Uterus (tissue), 4 donors: Measurements from ENCODE around the gene ADAMTS2. TPM values are rescaled to one million over a fixed set of nuclear protein-coding genes. Genes with fewer than 3 reads are reported as not detected.

Source experiments
- DNase-seq, 2 donors: peaks; one replicate each; pipeline ENCODE4 v3.0.0-alpha.2; 2019 to 2020
- H3K27ac ChIP-seq, 2 donors: fragments of 200-600 bp; sonication (generic); 1 replicate in 1 of 2; 2 replicates in 1 of 2; pipeline ENCODE4 v1.5.1; 2016 to 2018
- H3K27me3 ChIP-seq, 2 donors: fragments of 200-600 bp; sonication (generic); one replicate each; pipeline ENCODE4 v1.5.1; 2018 to 2019; ENCODE audit warnings: control low read depth in 1 of 2
- H3K36me3 ChIP-seq, 2 donors: fragments of 200-600 bp; sonication (generic); one replicate each; pipeline ENCODE4 v1.5.1; 2019; ENCODE audit warnings: control low read depth in 1 of 2
- H3K4me1 ChIP-seq, 2 donors: fragments of 200-600 bp; sonication (generic); one replicate each; pipeline ENCODE4 v1.5.1; 2018 to 2019; ENCODE audit warnings: control low read depth in 1 of 2
- H3K4me3 ChIP-seq, 2 donors: fragments of 200-600 bp; sonication (generic); 1 replicate in 1 of 2; 2 replicates in 1 of 2; pipeline ENCODE4 v1.5.1; 2018 to 2019; ENCODE audit warnings: mild to moderate bottlenecking in 1 of 2
- H3K9me3 ChIP-seq, 2 donors: fragments of 200-600 bp; sonication (generic); one replicate each; pipeline ENCODE4 v1.5.1; 2019; ENCODE audit warnings: control low read depth in 1 of 2
- POLR2A ChIP-seq, 2 donors: fragments of 450-650 bp; IDR thresholded peaks; one replicate each; pipeline ENCODE4 v1.6.1; 2016; ENCODE audit warnings: antibody characterized with exemption in 2 of 2, mild to moderate bottlenecking in 1 of 2, moderate library complexity in 1 of 2
- intact Hi-C: fragments of 100-400 bp; cut with DNase I; formaldehyde crosslinking; loops from one replicate; pipeline ENCODE4 v1.15.1; 2023; ENCODE audit warnings: low total_unique reads
- total RNA-seq, 4 donors: library from RNA; depleted of rRNA in 3 of 4; stranded (reverse); fragments of >200 nt in 3 of 4; gene quantifications; one replicate each; pipeline versions ENCODE4 v1.1.0 to v1.2.4, GENCODE V29; 2014 to 2023
- TF ChIP-seq, protein P1 (sequence below), 4 experiments: fragments of 200-600 bp in 2 of 4; fragments of 450-650 bp in 2 of 4; sonication (generic) in 2 of 4; IDR thresholded peaks; one replicate each; pipeline ENCODE4 v1.5.1; 2016 to 2019; ENCODE audit warnings: antibody characterized with exemption in 4 of 4, mild to moderate bottlenecking in 2 of 4, moderate library complexity in 1 of 4
- donor health status: DM: yes; HTN: yes; CAD: no.

ADAMTS2 gene
- total RNA-seq, 4 donors from 2014 or later: 4.1 to 97.1 (median 40.3) TPM

DNA sequence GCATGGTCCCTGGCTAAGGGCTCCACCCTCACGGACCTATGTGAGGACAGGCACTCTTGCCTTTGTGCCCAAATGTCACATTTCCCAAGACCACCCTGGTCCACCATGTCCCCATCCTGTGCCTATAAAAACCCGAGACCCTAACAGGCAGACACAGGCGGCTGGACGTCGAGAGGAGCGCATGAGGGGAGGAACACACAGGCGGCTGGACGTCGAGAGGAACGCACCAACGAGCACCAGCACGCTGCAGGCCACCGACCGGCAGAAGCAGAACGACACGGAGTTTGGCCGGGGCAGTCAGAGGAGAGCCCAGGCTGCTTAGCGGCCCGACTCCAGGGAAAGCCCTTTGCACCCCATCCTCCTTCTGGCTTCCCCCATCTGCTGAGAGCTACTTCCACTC is 119.9 kb downstream of the ADAMTS2 start:
- Histone ChIP-seq H3K36me3 (no peaks in the 10 kb centered on the region), H3K9me3 (no peaks in the 10 kb centered on the region), H3K27me3 (no peaks in the 10 kb centered on the region), H3K27ac (no peak overlapping the region), H3K4me3 (no peak overlapping the region), H3K4me1 (no peaks in the 10 kb centered on the region)
- intact Hi-C loops: no loop called here
- no peak for TF ChIP-seq POLR2A (IDR thresholded peaks at IDR 0.05)
- TF ChIP-seq, protein P1, sequence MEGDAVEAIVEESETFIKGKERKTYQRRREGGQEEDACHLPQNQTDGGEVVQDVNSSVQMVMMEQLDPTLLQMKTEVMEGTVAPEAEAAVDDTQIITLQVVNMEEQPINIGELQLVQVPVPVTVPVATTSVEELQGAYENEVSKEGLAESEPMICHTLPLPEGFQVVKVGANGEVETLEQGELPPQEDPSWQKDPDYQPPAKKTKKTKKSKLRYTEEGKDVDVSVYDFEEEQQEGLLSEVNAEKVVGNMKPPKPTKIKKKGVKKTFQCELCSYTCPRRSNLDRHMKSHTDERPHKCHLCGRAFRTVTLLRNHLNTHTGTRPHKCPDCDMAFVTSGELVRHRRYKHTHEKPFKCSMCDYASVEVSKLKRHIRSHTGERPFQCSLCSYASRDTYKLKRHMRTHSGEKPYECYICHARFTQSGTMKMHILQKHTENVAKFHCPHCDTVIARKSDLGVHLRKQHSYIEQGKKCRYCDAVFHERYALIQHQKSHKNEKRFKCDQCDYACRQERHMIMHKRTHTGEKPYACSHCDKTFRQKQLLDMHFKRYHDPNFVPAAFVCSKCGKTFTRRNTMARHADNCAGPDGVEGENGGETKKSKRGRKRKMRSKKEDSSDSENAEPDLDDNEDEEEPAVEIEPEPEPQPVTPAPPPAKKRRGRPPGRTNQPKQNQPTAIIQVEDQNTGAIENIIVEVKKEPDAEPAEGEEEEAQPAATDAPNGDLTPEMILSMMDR (IDR thresholded peaks at IDR 0.05): no peak
- DNase-seq: peak in 1 of 2 donors; percentile 6

GRCh38 chr5:179224741-179225140 is 120.5 kb downstream of the ADAMTS2 start:
- peak in 1 of 2 donors; percentile 3 for DNase-seq
- Histone ChIP-seq H3K27me3 (no peaks in the 10 kb centered on the region), H3K9me3 (no peaks in the 10 kb centered on the region), H3K4me1 (no peaks in the 10 kb centered on the region), H3K27ac (no peak overlapping the region), H3K36me3 (no peaks in the 10 kb centered on the region), H3K4me3 (no peak overlapping the region)
- TF ChIP-seq POLR2A (IDR thresholded peaks at IDR 0.05): no peak
- TF ChIP-seq, protein P1 (IDR thresholded peaks at IDR 0.05): no peak
- intact Hi-C loops: no loop called here

DNA sequence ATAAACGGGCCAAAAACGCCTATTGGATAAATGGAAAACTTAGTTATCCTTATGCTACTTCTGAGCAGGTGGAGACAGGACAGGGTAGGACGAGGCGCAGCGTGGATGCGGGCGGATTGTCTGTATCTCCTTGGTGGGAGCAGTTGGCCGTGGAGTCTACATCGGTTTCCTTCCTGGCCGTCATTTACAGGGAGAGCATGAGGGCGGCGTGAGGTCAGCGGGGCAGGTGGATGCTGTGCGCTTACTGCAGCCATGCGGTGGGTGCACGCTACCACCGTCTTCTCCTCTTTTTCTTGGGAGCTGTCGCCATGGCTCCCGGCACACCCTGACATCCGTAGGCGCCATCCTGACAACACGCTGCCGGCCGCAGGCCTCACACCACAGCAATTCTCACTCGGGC is 121.3 kb downstream of the ADAMTS2 start:
- Histone ChIP-seq H3K27me3 (no peaks in the 10 kb centered on the region), H3K27ac (no peak overlapping the region), H3K36me3 (no peaks in the 10 kb centered on the region), H3K9me3 (no peaks in the 10 kb centered on the region), H3K4me1 (no peaks in the 10 kb centered on the region), H3K4me3 (no peak overlapping the region)
- DNase-seq: peak in 1 of 2 donors; percentile 11
- no peak for TF ChIP-seq POLR2A (IDR thresholded peaks at IDR 0.05)
- TF ChIP-seq, protein P1 (IDR thresholded peaks at IDR 0.05): no peak
- intact Hi-C loops: no loop called here

DNA sequence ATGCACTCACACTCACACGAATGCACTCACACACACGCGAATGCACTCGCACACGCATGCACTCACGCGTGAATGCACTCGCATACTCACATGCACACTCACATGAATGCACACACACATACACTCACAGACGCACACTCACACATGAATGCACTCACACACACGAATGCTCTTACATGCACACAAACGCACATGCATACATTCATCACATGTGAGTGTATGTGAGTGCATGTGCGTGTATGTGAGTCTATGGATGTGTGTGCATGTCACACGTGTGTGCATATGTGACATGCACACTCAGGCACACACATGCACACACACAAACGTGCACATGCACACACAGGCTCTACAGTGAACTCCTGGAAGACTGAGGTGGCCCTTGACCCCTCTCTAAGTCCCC is 121.7 kb downstream of the ADAMTS2 start:
- Histone ChIP-seq H3K27me3 (no peaks in the 10 kb centered on the region), H3K4me3 (no peak overlapping the region), H3K9me3 (no peaks in the 10 kb centered on the region), H3K4me1 (peaks cover 0 to 1% of the 10 kb centered on the region in 2 donors), H3K27ac (no peak overlapping the region), H3K36me3 (no peaks in the 10 kb centered on the region)
- intact Hi-C loops: no loop called here
- no peak for DNase-seq
- TF ChIP-seq, protein P1 (IDR thresholded peaks at IDR 0.05): no peak
- no peak for TF ChIP-seq POLR2A (IDR thresholded peaks at IDR 0.05)

DNA sequence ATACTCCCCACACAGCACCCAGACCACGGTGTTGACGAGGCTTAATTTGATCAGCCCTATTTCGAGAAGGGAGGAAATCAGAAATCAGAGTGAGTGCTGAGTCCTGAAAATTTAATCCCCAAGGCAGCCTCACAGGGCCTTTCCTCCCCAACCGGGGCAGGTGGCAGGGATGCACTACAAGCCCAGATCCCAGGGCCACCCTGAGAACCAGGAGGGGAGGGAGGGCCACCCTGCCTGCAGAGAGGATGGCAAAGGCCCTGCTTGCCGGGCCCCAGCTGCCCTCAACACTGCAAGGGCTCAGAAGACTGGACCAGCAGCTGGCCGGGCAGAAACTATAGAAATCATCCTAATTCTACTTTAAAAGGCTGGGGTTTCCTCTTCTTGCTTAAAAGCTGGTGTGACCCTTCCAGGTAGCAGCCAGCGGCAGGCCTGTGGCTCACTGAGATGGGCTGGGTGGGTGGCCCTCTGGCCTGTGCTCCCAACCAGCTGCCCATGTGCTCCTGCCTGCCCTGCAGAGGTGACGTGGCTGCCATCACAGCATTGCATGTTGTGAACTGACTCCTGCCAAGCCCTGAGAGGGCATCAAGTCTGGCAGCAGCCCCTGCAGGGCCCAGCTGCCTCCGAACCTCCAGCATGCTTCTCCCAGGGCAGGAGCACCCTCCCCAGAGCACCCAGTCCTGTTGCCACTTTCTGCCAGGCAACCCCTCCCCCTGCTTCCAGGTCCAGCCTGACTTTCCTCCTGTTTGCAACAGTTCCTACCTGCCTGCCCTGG is 122.8 kb downstream of the ADAMTS2 start:
- no peaks in the 10 kb centered on the region for H3K27me3 ChIP-seq
- no peak for DNase-seq
- no peak overlapping the region for H3K27ac ChIP-seq
- no peaks in the 10 kb centered on the region for H3K36me3 ChIP-seq
- no peak overlapping the region for H3K4me3 ChIP-seq
- H3K4me1 ChIP-seq: peaks cover 0 to 5% of the 10 kb centered on the region in 2 donors
- TF ChIP-seq POLR2A (IDR thresholded peaks at IDR 0.05): no peak
- TF ChIP-seq, protein P1 (IDR thresholded peaks at IDR 0.05): no peak
- intact Hi-C loops: no loop called here
- H3K9me3 ChIP-seq: no peaks in the 10 kb centered on the region
